CD4-positive, CD25-positive, alpha-beta regulatory T cell (primary cell): ENCODE measurements around the gene FDX2. TPM values are rescaled to one million over a fixed set of nuclear protein-coding genes. Genes with fewer than 3 reads are reported as not detected.

Source experiments
- polyA plus RNA-seq, 4 donors: library from polyadenylated mRNA; unstranded; fragments of 300-500 nt; fragmentation: Illumina TruSeq; gene quantifications; one replicate each; pipeline ENCODE4 v1.2.3, GENCODE V29; 2021
- total RNA-seq: library from RNA; stranded (reverse); gene quantifications from one replicate; pipeline ENCODE4 v1.2.3, GENCODE V29; 2022

Gene FDX2
- total and polyA plus RNA-seq, 5 donors from 2014 or later = 3.5 to 16.5 (median 13.4) TPM

Other genes with a start within 250 kb of the FDX2 start
- 93.2 TPM for gene SHFL, start 229.7 kb downstream of the FDX2 start, total RNA-seq
- gene SHFL, start 229.7 kb downstream of the FDX2 start, polyA plus RNA-seq = 10 to 100 TPM; 28.0 to 29.4 (median 28.6) TPM
- 0.30 TPM for gene ANGPTL6, start 213.3 kb downstream of the FDX2 start, total RNA-seq
- gene ANGPTL6, start 213.3 kb downstream of the FDX2 start, polyA plus RNA-seq = under 1 TPM; 0.18 to 0.53 (median 0.22) TPM
- 62.2 TPM for gene PPAN, start 209.7 kb downstream of the FDX2 start, total RNA-seq
- gene PPAN, start 209.7 kb downstream of the FDX2 start, polyA plus RNA-seq = 10 to 100 TPM; 14.1 to 29.2 (median 21.7) TPM
- gene P2RY11, start 204.3 kb downstream of the FDX2 start, total RNA-seq = 23.0 TPM
- gene P2RY11, start 204.3 kb downstream of the FDX2 start, polyA plus RNA-seq = 1 to 10 TPM in 3 of 4 donors, under 1 TPM in 1; 0.64 to 2.2 (median 1.6) TPM
- 328 TPM for gene EIF3G, start 196.1 kb downstream of the FDX2 start, total RNA-seq
- gene EIF3G, start 196.1 kb downstream of the FDX2 start, polyA plus RNA-seq = 100 to 1,000 TPM; 243 to 257 (median 253) TPM
- gene DNMT1, start 121.1 kb downstream of the FDX2 start, total RNA-seq = 259 TPM
- 100 to 1,000 TPM in 1 of 4 donors, 10 to 100 TPM in 3; 78.8 to 103 (median 97.6) TPM for gene DNMT1, start 121.1 kb downstream of the FDX2 start, polyA plus RNA-seq
- 20.9 TPM for gene S1PR2, start 84.7 kb downstream of the FDX2 start, total RNA-seq
- 1 to 10 TPM; 2.9 to 3.8 (median 3.2) TPM for gene S1PR2, start 84.7 kb downstream of the FDX2 start, polyA plus RNA-seq
- gene MRPL4, start 63.8 kb downstream of the FDX2 start, total RNA-seq = 37.0 TPM
- 10 to 100 TPM; 24.9 to 36.6 (median 32.4) TPM for gene MRPL4, start 63.8 kb downstream of the FDX2 start, polyA plus RNA-seq
- gene ICAM1, start 44.9 kb downstream of the FDX2 start, total RNA-seq = 13.7 TPM
- 1 to 10 TPM; 4.8 to 8.2 (median 6.9) TPM for gene ICAM1, start 44.9 kb downstream of the FDX2 start, polyA plus RNA-seq
- 0.67 TPM for gene ICAM4, start 29.1 kb downstream of the FDX2 start, total RNA-seq
- gene ICAM4, start 29.1 kb downstream of the FDX2 start, polyA plus RNA-seq = under 1 TPM; 0.20 to 0.67 (median 0.41) TPM
- 0.20 TPM for gene ICAM5, start 26.1 kb downstream of the FDX2 start, total RNA-seq
- gene ICAM5, start 26.1 kb downstream of the FDX2 start, polyA plus RNA-seq = not detected
- 2.8 TPM for gene ZGLP1, start 6.2 kb downstream of the FDX2 start, total RNA-seq
- under 1 TPM in 1 of 4 donors, not detected in 3; 0.32 TPM for gene ZGLP1, start 6.2 kb downstream of the FDX2 start, polyA plus RNA-seq
- gene RAVER1, start 17.5 kb upstream of the FDX2 start, total RNA-seq = 39.0 TPM
- 10 to 100 TPM; 10.6 to 13.6 (median 10.7) TPM for gene RAVER1, start 17.5 kb upstream of the FDX2 start, polyA plus RNA-seq
- 218 TPM for gene ICAM3, start 23.6 kb upstream of the FDX2 start, total RNA-seq
- gene ICAM3, start 23.6 kb upstream of the FDX2 start, polyA plus RNA-seq = 100 to 1,000 TPM; 239 to 288 (median 270) TPM
- gene TYK2, start 64.6 kb upstream of the FDX2 start, total RNA-seq = 304 TPM
- gene TYK2, start 64.6 kb upstream of the FDX2 start, polyA plus RNA-seq = 10 to 100 TPM; 50.3 to 58.3 (median 53.9) TPM
- gene CDC37, start 87.5 kb upstream of the FDX2 start, total RNA-seq = 229 TPM
- gene CDC37, start 87.5 kb upstream of the FDX2 start, polyA plus RNA-seq = 10 to 100 TPM; 53.4 to 69.9 (median 61.0) TPM
- gene PDE4A, start 104.5 kb upstream of the FDX2 start, total RNA-seq = 16.6 TPM
- 1 to 10 TPM in 3 of 4 donors, under 1 TPM in 1; 0.86 to 4.2 (median 3.5) TPM for gene PDE4A, start 104.5 kb upstream of the FDX2 start, polyA plus RNA-seq
- gene KEAP1, start 187.3 kb upstream of the FDX2 start, total RNA-seq = 26.2 TPM
- gene KEAP1, start 187.3 kb upstream of the FDX2 start, polyA plus RNA-seq = 10 to 100 TPM; 45.0 to 75.1 (median 56.3) TPM
- not detected for gene S1PR5, start 201.4 kb upstream of the FDX2 start, total RNA-seq
- gene S1PR5, start 201.4 kb upstream of the FDX2 start, polyA plus RNA-seq = under 1 TPM in 3 of 4 donors, not detected in 1; 0.17 to 0.31 (median 0.30) TPM
- gene ATG4D, start 227.9 kb upstream of the FDX2 start, total RNA-seq = 62.4 TPM
- 10 to 100 TPM; 14.0 to 17.0 (median 14.7) TPM for gene ATG4D, start 227.9 kb upstream of the FDX2 start, polyA plus RNA-seq
- 34.6 TPM for gene KRI1, start 250.0 kb upstream of the FDX2 start, total RNA-seq
- gene KRI1, start 250.0 kb upstream of the FDX2 start, polyA plus RNA-seq = 10 to 100 TPM in 3 of 4 donors, 1 to 10 TPM in 1; 8.6 to 13.8 (median 12.0) TPM